Amniotic epithelial cell (primary cell): ENCODE results near the gene SYT6.
"Not testable (repeated sequence)": the region's sequence is repeated elsewhere in the genome, so short reads cannot be mapped to it uniquely, and the experiment has no call there.

Source experiments
- DNase-seq: peaks from one replicate; pipeline ENCODE4 v3.0.0-alpha.2; 2010; ENCODE audit warnings: low read depth

Gene SYT6

GRCh38 chr1:114069762-114070161, 83.9 kb downstream of the SYT6 start:
- not testable (repeated sequence) for DNase-seq

- DNase-seq = not testable (repeated sequence)
These were observed 85.0 kb downstream of the SYT6 start for GRCh38 chr1:114068684-114069083.

GRCh38 chr1:114065671-114066070, 88.0 kb downstream of the SYT6 start:
- DNase-seq = not testable (repeated sequence)

GRCh38 chr1:114063544-114063943, 90.1 kb downstream of the SYT6 start:
- no peak for DNase-seq

GRCh38 chr1:114062477-114063099, 91.1 kb downstream of the SYT6 start:
- peak; percentile 32 for DNase-seq

- peak; percentile 29 for DNase-seq
These were observed 92.4 kb downstream of the SYT6 start for GRCh38 chr1:114061121-114061830.

GRCh38 chr1:114058236-114058635, 95.4 kb downstream of the SYT6 start:
- not testable (repeated sequence) for DNase-seq

- DNase-seq = no peak
These were observed 99.5 kb downstream of the SYT6 start for GRCh38 chr1:114054148-114054547.

- no peak for DNase-seq
These were observed 105.4 kb downstream of the SYT6 start for GRCh38 chr1:114048232-114048631.

- DNase-seq = no peak
These were observed 110.1 kb downstream of the SYT6 start for GRCh38 chr1:114043548-114043947.

- no peak for DNase-seq
These were observed 110.6 kb downstream of the SYT6 start for GRCh38 chr1:114043054-114043453.

GRCh38 chr1:114040273-114041015, 113.2 kb downstream of the SYT6 start:
- DNase-seq = peak; percentile 92
